ENCODE data around the gene TES.
A peak's percentile ranks its signal among the peaks of the same experiment; 100 is the strongest.

TES gene

DNA sequence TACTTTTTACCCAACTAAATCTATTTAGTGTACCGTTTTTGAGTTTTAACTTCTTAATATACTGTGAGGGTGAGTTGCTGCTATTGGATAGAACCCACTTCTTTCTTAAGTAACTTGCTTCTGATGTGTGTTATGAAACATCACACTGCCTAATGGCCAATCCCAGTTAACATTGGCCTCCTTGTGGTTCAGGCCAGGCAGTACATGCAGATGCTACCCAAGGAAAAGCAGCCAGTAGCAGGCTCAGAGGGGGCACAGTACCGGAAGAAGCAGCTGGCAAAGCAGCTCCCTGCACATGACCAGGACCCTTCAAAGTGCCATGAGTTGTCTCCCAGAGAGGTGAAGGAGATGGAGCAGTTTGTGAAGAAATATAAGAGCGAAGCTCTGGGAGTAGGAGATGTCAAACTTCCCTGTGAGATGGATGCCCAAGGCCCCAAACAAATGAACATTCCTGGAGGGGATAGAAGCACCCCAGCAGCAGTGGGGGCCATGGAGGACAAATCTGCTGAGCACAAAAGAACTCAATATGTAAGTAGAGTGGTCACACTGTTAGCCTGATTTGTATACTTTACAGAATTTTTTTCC, 39.7 kb downstream of the TES start:
- DNase-seq: no peak

DNA sequence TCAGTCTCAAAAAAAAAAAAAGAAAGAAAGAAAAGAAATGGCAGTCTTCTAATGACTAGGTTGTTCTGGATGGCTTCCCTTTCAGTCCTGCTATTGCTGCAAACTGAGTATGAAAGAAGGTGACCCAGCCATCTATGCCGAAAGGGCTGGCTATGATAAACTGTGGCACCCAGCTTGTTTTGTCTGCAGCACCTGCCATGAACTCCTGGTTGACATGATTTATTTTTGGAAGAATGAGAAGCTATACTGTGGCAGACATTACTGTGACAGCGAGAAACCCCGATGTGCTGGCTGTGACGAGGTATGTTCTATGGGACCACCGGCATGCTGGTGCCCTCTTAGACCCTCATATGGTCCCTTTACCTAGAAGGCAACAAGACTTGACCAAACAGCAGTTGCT, 41.3 kb downstream of the TES start:
- no peak for DNase-seq

DNA sequence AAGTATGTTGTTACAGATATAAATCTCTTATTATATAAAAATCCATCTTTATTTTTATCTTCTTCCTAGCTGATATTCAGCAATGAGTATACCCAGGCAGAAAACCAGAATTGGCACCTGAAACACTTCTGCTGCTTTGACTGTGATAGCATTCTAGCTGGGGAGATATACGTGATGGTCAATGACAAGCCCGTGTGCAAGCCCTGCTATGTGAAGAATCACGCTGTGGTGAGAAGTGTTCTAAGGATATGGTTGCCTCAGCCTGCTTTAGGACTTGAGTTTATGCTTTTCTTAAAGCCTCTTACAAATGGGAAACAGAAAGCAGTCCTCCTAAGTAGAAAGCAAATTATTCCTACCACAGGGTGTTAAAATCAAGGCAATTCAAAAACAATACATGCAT, 41.9 kb downstream of the TES start:
- no peak for DNase-seq

DNA sequence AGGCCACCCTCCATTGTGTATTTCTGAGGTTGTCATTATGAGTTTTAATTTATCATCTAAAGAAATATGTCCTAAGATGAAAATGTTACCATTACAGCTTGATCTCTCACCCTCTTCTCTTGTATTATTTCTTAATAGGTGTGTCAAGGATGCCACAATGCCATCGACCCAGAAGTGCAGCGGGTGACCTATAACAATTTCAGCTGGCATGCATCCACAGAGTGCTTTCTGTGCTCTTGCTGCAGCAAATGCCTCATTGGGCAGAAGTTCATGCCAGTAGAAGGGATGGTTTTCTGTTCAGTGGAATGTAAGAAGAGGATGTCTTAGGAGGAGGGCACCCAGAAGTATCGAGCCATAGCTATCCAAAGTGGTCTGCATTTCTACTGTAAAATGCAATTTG, 46.8 kb downstream of the TES start:
- no peak for DNase-seq

DNA sequence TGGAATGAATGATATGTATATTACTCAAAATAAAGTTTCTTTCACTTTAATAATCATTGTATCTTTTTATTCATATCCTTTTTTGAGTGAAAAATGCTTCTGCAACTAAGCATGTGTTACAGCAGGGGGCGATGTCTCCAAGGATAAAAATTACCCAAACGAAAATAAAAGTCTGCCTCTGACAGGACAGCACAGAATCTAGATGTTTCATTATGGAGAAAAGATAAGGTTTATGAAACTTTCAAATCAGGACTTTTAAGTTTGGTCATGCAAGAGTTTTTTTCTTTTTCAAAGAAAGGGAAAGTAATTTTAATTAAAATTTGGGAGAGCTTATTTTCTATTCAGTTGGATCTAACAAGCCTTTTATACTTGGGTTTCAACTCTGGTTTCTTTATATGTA, 48.4 kb downstream of the TES start:
- peak in 3 of 6 experiments; percentile 22 to 39 (median 29) for DNase-seq

DNA sequence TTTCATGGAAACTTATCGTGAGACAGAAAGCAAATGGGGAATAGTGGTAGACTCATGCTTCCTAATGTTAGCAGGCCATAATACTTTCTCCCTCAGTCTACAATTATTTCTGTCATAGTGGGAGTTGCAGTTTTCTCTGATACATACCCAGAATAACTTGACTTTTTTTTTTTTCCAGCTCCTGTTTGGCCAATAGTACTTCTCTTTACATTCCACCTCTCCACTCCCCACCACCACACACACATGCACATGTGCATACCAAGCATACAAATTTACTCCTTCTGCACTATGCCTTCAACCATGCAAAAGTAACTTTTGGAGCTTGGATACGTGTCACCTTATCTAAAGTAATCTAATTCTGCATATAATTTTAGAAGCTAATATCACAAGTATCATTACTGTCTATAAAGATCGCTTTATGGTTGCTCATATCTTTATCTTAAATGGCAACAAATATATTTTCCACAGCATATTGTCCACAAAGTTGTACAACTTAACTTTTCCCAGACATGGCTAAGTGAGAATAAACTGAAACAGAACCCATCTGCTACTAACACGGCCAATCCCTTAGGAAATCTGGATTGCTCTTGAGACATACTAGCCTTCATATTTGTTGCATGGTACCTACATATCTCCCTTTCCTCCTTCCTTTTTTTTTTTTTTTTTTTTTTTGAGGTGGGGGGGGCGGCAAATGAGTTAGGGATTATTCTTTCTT, 49.0 kb downstream of the TES start:
- no peak for DNase-seq

DNA sequence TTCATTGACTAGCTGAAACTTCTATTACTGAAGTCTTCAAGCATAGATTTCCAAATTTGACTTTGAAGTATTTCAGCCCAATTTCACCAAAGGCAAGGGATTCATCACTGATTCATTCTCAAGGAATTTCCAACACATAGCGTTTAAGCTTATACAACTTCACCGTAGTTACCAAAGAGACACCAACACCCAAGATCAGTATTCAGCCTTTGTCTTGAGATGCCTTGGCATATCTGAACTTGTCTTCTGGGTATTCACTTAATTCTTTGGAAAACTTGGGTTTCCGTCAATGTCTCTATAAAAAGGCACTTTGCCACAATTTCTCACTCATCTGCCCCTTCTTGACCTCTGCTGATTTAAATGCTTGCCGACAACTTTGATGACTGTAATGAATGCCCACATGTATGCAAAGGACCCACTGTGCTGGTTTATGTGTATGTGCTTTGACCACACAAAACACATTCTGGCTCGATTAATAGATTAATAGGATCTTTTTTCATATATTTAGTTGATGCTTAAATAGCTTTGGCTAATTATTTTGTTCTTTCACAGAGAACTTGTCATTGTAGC, 49.6 kb downstream of the TES start:
- DNase-seq: peak in 1 of 6 experiments; percentile 1

DNA sequence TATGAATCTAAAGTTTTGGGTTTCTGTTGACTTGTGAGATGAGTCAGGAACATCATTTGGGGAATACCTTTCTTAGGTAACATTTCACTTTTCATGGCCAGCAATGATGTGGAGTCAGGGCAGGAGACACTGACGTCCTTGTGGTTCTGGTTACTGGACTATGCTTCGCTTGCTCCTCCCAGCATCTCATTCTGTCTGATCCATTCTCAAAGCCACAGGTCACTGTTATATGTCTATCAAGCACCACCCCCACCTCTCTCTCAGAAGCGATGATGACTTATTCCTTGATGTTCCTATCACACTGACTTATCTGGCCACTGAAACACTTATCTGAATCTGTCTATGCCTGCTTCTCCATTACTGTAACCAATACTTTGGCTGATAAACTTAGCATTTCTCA, 51.6 kb downstream of the TES start:
- no peak for DNase-seq

DNA sequence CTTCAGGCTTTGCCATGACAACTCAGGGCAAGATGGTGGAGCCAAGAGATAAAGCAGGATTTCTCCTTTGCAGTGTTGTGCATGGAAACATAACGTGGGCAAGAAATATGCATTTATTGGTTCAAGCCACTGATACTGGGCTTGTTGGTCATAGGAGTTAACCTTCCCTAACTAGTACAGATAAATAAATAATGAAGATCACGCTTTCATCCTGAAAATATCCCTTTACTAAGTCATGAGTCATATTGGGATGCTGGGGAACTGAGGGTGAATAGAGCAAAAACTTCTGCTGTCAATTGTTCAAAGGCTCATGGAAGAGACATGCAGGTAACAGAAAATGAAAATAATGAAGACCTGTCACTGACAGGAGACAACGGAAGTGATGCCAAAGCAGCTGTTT, 55.5 kb downstream of the TES start:
- no peak for DNase-seq

DNA sequence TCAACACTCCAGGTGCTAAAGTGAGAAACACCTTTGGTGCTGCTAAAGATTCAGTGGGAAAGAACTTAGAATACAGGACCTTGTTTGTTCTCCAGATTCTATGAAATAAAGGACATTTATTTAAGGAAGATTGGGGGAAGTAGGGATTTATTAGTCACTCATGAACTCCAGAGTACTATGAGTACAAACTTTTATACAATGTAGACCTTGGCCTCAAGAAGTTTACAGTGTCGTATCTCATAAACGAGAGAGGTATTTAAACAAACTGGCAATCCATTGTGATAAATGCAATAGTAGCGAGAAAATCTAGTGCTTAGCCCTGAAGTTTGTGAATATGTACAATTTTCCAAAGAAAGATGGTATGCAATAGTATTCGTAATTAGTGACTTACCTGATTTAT, 59.1 kb downstream of the TES start:
- DNase-seq: no peak

DNA sequence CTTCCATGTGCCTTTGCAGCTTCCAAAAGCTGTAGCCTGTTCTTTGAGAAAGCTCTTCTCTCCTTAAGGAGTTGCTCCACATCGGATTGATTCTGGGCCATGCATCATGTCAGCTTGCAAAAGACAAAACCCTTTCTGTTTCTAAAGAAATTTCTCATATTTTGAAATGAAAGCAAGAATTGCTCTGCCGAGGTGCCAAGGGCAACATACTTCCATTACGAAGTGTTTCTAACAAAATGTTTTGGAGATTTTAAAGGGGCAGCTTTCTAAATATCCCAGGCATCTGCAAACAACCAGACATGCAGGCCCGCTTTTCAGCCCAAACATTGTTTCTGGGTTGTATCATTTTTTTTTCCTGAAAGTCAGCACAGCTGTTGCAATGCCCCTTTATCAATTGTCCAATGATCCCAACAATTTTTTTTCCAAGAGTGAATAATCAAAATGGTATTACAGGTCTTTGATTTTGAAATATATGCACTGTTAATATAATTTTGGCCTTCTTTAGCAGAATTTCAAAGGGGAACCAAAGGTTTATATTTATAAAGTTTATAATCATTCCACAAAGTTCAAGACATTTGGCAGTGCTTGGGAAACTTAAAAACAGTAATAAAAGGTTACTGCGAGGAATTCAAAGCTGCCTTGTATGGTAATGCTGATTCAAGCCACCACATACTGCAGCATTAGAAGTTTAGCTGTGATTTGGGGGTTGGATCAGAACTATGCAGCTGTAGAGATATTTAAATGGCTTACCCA, 61.0 kb downstream of the TES start:
- no peak for DNase-seq

DNA sequence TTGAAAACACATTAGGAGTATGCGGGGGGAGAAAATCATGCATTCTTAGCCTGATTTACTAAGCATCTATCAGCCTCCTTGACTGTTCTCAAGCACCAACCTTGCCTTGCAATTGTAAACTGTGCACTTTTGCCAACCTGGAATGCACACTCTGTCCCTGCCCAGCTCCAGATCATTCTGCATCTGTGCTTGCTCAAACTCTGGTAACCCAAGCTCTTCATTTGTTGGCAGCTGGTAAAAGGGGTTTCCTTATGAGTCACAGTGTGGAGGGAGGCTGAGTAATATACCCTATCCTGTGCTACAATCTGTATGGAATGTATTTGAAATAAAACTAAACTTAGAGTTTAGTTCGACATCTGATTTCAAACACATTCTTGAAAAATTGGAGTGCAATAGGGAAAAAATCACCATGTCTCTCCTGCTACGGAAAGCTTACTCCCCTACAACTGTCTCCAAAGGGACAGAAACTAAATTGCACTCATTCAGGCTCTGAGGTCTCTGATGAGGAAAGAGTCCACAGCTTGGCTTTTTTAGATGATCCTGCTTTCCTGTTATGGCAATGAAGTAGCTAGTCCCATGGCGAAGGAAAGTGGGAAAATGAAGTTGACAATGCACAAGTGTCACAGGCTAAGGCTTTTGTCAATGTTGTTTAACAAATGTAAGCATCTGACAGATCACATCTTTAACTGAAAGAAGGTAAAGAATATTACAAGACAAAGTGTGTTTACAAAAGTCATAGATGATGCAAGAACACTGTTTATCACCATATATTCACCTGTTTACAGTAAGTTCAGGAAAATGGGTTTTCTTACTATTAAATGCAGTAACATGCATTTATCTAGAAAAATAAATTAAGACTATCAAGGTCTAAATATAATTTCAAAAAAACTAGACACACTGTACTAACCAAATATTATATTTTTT, 61.9 kb downstream of the TES start:
- DNase-seq: no peak

DNA sequence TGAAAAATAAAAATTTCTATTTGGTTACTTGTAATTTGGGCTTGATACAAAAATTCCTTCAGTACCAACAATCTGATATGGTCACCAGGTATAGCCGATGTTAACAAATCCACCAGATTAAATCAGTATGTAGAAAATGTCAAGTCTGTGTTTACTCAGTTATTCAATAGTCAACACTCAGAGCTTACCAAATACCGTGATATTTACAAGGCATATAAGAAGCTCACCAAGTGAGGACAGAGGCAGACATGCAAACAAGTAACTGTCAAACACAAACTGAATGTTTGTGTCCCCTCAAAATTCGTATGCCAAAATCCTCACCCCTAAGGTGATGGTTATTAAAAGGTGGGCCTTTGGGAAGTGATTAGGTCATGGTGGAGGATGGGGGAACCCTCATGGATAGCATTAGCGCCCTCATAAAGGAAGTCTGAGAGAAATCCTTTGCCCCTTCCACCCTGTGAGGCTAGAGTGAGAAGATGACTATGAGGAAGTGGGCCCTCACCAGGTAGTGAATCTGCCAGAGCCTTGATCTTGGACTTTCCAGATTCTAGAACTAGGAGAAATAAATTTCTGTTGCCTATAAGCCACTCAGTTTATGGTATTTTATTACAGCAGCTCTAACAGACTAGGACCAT, 63.1 kb downstream of the TES start:
- no peak for DNase-seq

DNA sequence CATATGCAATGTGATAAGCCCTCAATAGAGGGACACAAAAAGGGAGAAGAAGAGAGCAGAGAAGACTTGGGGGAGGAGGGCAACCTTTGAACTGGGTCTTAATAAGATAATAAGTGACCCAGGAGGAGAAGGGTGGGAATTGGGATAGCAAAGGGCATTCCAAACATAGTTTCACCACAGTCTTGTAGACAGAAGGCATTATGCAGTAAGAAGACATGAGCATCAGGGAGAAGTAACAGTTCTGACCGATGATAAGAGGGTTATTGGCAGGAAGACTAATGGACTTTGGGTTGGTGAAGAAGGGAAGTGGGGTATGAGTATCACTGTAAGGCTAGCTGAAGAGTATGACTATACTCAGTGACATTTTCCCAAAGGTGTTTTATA, 63.6 kb downstream of the TES start:
- no peak for DNase-seq

DNA sequence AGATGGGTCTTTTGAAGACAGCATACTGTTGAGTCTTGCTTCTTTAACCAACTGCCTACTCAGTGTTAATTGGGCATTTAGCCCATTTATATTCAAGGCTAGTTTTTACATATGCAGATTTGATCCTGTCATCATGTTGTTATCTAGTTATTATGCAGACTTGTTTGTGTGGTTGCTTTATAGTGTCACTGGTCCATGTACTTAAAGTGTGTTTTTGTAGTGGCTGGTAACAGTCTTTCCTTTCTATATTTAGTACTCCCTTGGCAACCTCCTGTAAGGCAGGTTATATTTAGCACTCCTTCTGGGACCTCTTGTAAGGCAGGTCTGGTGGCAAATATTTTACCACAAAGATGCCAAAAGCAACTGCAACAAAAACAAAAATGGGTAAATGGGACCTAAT, 66.7 kb downstream of the TES start:
- DNase-seq: no peak

DNA sequence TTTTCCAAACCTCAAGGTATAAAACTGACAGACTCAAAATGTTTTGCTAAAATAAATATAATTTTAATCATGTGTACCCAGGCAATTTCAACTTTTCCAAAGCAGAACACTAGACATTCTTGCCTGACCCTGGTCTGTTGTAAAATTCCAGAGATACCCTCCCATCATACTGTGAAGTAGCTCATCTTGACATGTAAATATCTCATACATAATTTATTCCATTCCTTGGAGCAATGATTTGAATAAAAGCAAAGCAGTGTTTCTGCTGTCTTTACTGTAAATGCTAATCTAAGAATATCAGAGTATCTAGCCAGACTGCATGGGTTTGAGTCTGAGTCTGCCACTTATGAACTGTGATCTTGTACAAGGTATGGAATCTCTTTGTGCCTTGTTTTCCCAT, 68.9 kb downstream of the TES start:
- no peak for DNase-seq

DNA sequence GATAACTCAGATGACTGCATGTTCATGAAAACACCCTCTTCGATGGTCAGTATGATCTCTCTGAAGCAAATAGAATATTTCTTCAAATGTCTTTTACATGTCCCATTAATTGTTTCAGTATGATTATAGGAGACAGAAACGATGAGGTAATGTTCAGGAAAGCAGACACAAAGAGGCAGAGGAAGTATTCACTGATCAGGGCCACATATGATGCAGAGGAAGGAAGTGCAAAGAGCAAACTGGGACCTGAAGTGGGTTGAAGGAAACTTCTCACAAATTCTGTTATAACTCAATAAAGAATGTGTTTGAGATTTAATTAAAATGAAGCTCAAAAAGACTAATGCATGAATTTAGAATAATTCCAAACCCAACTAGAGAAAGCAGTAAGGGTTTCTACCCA, 70.5 kb downstream of the TES start:
- DNase-seq: no peak

DNA sequence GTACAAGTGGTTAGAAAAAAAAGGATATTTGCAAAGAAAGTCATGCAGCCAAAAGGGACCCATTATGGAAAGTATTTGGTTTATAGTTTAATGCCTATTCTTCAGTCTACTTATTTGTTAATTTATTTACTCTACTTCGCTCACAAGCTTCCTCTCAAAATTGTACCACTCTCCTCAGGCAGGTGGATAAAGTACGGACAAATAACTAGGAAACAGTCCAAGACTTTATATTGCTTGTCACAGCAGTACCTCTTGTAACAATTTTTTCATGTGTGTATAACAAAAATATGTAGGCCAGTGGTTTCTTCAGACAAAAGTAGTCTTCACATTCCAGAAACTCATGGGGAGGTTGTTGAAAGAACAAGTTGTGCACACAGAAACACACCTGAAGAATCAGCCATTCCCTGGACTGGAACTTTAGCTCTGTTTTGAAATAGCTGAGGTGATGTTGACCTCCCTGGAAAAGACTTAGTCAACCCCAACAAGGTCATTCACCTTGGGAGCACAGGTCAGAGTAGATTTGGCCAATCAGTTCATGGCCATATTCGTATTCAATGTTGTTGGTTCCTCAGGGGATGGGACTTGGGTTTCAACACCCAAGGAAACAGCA, 73.4 kb downstream of the TES start:
- DNase-seq: no peak

DNA sequence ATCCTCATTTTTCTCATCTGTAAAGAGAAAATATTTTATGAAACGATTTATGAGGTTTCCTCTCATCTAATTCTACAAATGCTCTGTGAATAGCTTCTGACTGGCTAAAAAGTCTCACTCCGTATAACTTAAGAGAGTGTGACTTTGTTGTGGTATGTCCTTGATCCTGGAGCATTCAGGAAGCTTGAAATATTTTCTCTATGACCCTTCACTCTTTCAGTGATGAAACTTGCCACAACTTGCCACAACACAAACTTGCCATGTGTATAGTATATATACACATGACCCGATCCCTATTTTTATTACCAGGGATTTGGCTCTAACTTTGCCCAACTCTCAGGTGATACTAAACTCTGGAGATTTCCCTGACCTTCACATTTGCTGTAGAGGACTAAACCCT, 74.1 kb downstream of the TES start:
- no peak for DNase-seq

DNA sequence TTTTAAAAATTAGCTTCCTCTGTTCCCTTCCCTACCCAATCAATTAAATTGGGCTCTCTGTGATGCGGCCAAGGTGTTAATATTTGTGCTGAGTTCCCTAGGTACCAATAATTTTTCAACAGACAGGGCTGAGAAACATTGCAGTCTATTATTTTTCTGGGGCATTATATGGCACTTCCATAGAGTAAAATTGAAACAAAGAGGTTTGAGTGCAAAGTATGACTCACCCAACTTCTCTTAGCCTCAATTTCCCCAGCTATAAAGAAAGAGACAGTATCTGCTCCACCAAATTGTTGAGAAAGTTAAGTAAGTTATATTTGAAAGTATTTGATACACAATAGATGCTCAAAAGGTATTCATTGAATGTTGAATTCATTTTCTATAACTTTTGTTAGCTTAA, 74.9 kb downstream of the TES start:
- no peak for DNase-seq

DNA sequence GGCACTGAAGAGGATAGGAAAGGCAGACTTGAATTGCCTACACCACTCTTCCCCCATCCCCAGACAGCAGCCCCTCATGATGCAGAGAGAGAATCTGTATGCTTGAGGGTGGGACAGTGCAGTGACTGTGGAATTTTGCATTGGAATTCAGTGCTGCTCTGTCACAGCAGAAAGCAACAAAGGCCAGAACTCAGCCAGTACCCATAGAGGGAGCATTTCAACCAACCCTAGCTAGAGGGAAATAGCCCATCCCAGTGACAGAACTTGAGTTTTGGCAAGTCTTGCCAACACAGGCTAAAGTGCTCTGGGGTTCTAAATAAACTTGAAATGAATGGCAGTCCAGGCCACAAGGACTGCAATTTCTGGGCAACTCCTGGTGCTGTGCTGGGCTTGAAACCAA, 80.4 kb downstream of the TES start:
- DNase-seq: no peak

DNA sequence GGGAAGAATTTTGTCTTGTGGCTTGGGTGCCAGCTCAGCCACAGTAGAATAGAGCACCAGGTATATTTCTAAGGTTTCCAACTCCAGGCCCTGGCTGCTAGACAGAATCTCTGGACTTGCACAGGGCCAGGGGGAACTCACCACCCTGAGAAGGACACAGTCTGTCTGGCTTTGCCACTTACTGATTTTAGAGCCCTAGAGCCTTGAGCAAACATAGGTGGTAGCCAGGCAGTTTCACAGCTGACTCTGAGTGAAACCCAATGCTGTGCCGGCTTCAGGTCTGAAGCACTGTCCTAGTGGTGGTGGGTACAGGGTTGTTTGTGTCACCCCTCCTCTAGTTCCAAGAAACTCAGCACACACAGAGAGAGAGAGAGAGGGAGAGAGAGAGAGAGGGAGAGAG, 81.6 kb downstream of the TES start:
- no peak for DNase-seq

Data from stimulated activated naive CD4-positive, alpha-beta T cell (primary cell).